ENCODE measurements around the gene ACIN1.

ACIN1 gene

DNA sequence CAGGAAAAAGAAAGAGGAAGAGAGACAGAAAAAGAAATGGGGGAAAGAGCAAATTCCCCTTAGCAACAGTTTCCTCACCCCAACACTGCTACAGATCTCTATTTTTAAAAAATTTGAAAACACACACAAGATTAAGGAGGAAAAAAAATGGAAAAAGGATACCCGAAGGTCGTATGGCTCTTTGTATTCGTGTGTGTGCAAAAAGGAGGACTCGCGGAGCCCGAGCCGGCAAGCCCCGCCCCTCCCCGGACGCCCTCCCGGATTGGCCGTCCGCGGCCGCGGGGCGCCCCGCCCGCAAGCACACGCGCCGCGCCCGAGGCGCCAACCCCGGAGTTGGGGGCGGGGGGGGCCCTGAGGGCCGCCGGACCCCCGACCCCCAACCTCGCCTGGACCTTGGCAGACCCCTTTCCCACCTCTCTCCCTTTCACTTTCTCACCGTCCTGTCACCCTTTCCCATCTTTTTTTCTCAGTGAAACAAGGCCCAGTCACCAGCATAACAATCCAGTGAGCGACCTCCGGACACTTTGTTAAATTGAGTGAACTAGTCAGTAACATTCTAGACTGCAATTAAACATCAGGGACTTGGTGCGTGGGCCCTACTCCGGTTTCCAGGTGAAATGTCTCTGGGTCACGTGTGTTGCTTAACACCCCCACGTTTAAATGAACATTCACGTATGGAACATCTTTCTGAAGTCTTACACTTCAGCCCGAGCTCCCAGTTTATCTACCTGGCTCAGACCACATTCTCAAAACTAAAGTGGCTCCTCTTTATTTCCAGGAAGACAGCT lies 84.8 kb downstream of the ACIN1 start, which contains the start of gene C14orf93:
TSS of gene C14orf93 (minus strand) at position 205 of the 788 bp plus-strand sequence. CDS start 11,120 bp downstream, outside the sequence.
- peak; percentile 89 for DNase-seq

GRCh38 chr14:23009483-23009938 lies 85.4 kb downstream of the ACIN1 start:
- DNase-seq, result no peak

- DNase-seq, result no peak
Observed at GRCh38 chr14:23008831-23009230, 86.1 kb downstream of the ACIN1 start.

Data from right hindlimb (tissue), 1 donor.